Fibroblast of lung (primary cell): ENCODE measurements around the gene SPA17.

Source experiments
- CTCF ChIP-seq, 2 donors: IDR thresholded peaks in 1 of 2; conservative IDR thresholded peaks in 1 of 2; 1 replicate in 1 of 2; 2 replicates in 1 of 2; pipeline ENCODE4 v1.5.1; 2011 to 2012; ENCODE audit warnings: low read length in 2 of 2, control low read depth in 1 of 2, inconsistent platforms in 1 of 2, low read depth in 1 of 2, mild to moderate bottlenecking in 1 of 2
- EZH2 ChIP-seq: IDR thresholded peaks from 2 replicates; pipeline ENCODE4 v1.5.1; 2012; ENCODE audit warnings: low read length, control low read depth, mild to moderate bottlenecking; ENCODE audit errors: missing control alignments

DNA sequence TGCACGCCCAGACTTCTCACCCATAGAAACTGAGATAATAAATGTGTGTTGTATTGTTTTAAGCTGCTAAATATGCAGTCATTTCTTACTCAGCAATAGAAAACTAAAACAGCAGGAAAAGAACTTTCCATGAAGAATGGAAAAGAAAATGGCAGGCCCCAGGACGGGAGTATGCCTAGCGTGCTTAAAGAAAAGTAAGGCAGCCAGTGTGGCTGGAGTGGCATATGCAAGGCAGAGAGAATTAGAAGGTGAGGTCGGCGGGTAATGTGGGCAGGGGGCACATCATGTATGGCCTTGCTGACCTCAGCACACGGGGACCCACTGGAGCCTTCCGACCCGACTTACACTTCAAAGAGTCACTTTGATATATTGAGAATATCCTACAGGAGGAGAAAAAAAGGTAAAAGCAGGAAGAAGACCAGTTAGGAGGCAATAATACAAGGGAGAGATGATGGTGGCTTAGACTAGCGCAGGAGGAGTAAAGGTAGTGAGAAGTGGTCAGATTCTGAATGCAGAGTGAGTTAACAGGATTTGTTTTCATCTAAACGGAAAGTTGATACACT is 30.6 kb upstream of the SPA17 start:
- no peak for TF ChIP-seq EZH2
- TF ChIP-seq CTCF (conservative IDR thresholded peaks at IDR 0.05 in 1 of 2, IDR thresholded peaks at IDR 0.05 in 1 of 2; ENCODE audit: low read depth in 1 of 2, low read length in 2 of 2): no peak
